MCF 10A (cell line): ENCODE measurements around the gene IGFLR1. TPM values are rescaled to one million over a fixed set of nuclear protein-coding genes. Genes with fewer than 3 reads are reported as not detected.

ENCODE experiments used
- BruUV-seq: library from RNA; stranded (reverse); fragments of 400-500 nt; replicated peaks from 2 replicates; lab custom pipeline; 2021; lab: Mats Ljungman, UMichigan
- CTCF ChIA-PET: fragments of 300-600 bp; sonication (Branson Sonifier 250); formaldehyde crosslinking; extraction: SDS; loops from one replicate; lab custom pipeline; 2021; ENCODE audit warnings: antibody characterized with exemption, inconsistent platforms; lab: Yijun Ruan, JAX
- POLR2A ChIA-PET: fragments of 300-600, 350-650 bp; sonication (Branson Sonifier 250); formaldehyde crosslinking; extraction: SDS; loops from one replicate; lab custom pipeline; 2020; ENCODE audit warnings: antibody characterized with exemption, inconsistent platforms; lab: Yijun Ruan, JAX
- DNase-seq: peaks from one replicate; pipeline ENCODE4 v3.0.0-alpha.2; 2018; ENCODE audit not compliant: unreplicated experiment
- H3K27ac Mint-ChIP-seq: one replicate; pipeline ENCODE4 v1.8.0; 2022; ENCODE audit warnings: mild to moderate bottlenecking, low read depth, mixed read lengths; ENCODE audit not compliant: unreplicated experiment
- H3K27me3 Mint-ChIP-seq: one replicate; pipeline ENCODE4 v1.8.0; 2022; ENCODE audit warnings: mixed read lengths; ENCODE audit not compliant: insufficient read depth, unreplicated experiment
- H3K36me3 Mint-ChIP-seq: one replicate; pipeline ENCODE4 v1.8.0; 2022; ENCODE audit warnings: mild to moderate bottlenecking, moderate library complexity, mixed read lengths; ENCODE audit not compliant: insufficient read depth, unreplicated experiment
- H3K4me1 Mint-ChIP-seq: one replicate; pipeline ENCODE4 v1.8.0; 2022; ENCODE audit warnings: mixed read lengths; ENCODE audit not compliant: insufficient read depth, unreplicated experiment
- H3K4me3 Mint-ChIP-seq: one replicate; pipeline ENCODE4 v1.8.0; 2022; ENCODE audit warnings: mild to moderate bottlenecking, moderate library complexity, mixed read lengths; ENCODE audit not compliant: unreplicated experiment
- H3K9me3 Mint-ChIP-seq: one replicate; pipeline ENCODE4 v1.8.0; 2022; ENCODE audit warnings: mixed read lengths; ENCODE audit not compliant: unreplicated experiment
- intact Hi-C: fragments of 100-400 bp; cut with micrococcal nuclease; formaldehyde crosslinking; loops from 2 replicates; pipeline ENCODE4 v1.14.1; 2022
- total RNA-seq: library from RNA; stranded (reverse); gene quantifications from 2 replicates; pipeline ENCODE4 v1.2.3, GENCODE V29; 2022
- TF ChIP-seq, protein P1 (sequence below): fragments of 200-600 bp; IDR thresholded peaks from one replicate; pipeline ENCODE4 v1.8.0; 2022; ENCODE audit warnings: antibody characterized with exemption, mild to moderate bottlenecking; ENCODE audit not compliant: unreplicated experiment

Gene IGFLR1
- total RNA-seq, 1 experiment from 2014 or later = 4.2 TPM

DNA sequence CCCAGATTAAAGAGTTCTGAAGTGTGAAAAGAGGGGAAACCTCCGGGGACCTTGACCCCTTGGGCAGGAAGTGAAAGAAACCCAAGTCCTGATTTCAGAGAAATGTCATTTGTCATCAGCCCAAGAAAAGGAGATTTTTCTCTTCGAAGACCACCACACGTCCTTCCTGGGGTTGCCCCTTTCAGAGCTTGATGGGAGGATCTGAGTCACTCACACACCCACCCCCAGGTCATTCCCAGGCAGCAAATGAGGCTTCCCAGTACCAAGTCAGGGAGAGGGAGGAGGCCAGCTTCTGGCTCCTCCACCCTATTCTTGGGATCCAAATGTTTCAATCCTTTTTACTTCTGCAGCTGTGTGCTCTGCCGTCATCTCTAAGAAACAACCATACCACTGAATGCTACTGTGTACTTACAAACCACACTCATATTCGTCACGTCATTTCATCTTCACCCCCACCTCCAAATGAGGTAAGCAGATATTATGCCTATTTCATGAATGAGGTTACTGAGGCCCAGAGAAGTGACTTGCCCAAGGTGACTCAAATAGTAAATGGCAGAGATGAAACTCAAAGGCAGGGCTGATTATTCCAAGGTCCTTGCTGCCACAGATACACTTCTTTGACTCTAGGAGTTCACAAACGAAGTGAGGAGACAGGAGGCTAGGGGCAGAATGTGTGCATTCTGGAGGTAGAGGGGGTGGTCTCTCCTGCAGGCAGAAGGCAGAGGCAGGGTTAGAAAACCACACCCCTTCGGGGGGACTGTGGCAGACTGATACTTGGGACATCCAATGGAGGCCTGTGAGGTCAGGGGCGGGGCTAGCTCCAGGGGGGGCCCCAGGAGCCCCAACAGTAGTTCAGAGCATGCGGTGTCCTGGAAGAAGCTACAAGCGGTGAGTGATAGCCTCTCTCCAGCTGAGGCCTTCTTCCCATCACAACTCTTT, 29.4 kb downstream of the IGFLR1 start:
- H3K27me3 Mint-ChIP-seq = no peaks in the 10 kb centered on the region
- intact Hi-C loops = no loop called here
- peaks cover 13% of the 10 kb centered on the region for H3K4me1 Mint-ChIP-seq
- ChIA-PET CTCF (interaction anchor here (0.6 to 1.8 kb wide), 6 partner anchors 18 to 264 kb away, joined by 3 to 6 read pairs (median 4); partner anchors contain the start of gene COX6B1), POLR2A (interaction anchor here (1.0 to 1.3 kb wide), 3 partner anchors 19 to 163 kb away, joined by 3 read pairs; no protein-coding TSS in a partner anchor)
- H3K9me3 Mint-ChIP-seq = no peaks in the 10 kb centered on the region
- no peak overlapping the region for H3K27ac Mint-ChIP-seq
- no peaks in the 10 kb centered on the region for H3K36me3 Mint-ChIP-seq
- TF ChIP-seq, protein P1, sequence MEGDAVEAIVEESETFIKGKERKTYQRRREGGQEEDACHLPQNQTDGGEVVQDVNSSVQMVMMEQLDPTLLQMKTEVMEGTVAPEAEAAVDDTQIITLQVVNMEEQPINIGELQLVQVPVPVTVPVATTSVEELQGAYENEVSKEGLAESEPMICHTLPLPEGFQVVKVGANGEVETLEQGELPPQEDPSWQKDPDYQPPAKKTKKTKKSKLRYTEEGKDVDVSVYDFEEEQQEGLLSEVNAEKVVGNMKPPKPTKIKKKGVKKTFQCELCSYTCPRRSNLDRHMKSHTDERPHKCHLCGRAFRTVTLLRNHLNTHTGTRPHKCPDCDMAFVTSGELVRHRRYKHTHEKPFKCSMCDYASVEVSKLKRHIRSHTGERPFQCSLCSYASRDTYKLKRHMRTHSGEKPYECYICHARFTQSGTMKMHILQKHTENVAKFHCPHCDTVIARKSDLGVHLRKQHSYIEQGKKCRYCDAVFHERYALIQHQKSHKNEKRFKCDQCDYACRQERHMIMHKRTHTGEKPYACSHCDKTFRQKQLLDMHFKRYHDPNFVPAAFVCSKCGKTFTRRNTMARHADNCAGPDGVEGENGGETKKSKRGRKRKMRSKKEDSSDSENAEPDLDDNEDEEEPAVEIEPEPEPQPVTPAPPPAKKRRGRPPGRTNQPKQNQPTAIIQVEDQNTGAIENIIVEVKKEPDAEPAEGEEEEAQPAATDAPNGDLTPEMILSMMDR = no peak
- H3K4me3 Mint-ChIP-seq = no peak overlapping the region
- BruUV-seq = no TSS peak
- DNase-seq = no peak

DNA sequence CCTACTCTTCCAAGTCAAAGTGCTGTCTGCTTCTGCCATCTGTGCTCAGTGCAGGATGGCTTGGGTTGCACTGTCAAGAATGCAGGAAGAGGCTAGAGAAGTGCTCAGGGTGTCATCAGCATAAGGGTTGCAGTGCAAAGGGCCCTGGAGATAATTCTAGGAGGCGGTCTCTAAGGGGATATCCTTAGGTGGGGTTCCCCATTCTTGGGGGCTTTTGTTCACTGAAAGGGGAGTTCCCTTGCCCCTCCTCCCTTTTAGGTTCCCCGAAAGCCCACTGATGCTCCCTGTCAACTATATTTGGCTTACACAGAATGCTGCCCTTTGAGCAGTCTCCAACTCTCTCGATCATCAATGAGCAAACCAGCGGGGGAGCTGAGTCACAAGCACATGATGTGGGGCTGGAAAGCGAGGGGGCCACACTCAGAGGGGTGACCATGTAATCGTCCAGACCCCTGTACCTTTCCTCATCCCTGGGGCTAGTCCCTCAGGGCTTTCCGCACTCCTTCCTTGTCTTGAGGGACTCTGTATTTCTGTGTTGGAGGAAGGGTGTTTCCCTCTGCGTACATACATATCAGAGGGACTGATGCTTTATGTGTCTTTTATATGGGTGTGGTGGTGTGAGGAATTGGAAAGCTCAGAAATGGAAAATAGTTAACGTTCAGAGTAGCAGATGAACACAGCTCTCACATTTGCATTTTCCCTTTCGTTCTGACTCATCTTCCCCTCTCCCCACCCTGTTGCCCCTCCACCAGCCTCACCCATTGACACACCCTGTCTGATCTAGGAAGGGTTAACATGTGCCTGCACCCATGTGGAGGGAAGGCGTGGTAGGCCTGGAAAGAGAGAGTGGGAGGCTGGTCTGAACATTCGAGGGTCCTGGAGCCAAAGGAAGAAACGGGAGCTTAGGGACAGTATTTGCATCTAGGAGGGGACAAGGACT, 31.2 kb downstream of the IGFLR1 start:
- Mint-ChIP-seq H3K27ac (no peak overlapping the region), H3K4me1 (peaks cover 5% of the 10 kb centered on the region), H3K9me3 (no peaks in the 10 kb centered on the region), H3K27me3 (no peaks in the 10 kb centered on the region), H3K4me3 (no peak overlapping the region), H3K36me3 (no peaks in the 10 kb centered on the region)
- TF ChIP-seq, protein P1 = no peak
- BruUV-seq = no TSS peak
- intact Hi-C loops = no loop called here
- ChIA-PET CTCF (interaction anchor here (0.6 to 1.8 kb wide), 4 partner anchors 14 to 163 kb away, joined by 3 to 6 read pairs (median 4); no protein-coding TSS in a partner anchor), POLR2A (interaction anchor here (1.0 to 1.3 kb wide), 2 partner anchors 17 to 29 kb away, joined by 3 read pairs; no protein-coding TSS in a partner anchor)
- DNase-seq = no peak

DNA sequence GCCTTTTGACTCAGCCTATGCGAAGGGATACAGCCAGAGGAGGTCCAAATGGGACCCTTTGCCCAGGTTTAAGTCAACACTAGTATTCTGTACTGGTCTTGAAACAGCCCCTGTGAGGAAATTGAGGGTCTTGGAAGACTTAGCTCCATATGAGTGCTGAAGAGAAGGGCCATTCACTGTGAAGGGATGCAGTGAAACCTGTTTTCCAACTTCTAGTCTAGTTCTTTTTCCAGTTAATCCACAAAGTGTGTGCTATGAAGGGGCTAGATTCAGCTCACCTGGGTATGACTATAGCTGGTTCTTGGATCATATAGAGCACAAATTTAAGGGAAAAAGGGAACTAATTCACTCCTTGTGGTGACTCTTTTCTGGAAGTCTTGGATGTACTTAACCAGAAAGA, 33.9 kb downstream of the IGFLR1 start:
- no TSS peak for BruUV-seq
- Mint-ChIP-seq H3K36me3 (no peaks in the 10 kb centered on the region), H3K9me3 (no peaks in the 10 kb centered on the region), H3K27me3 (no peaks in the 10 kb centered on the region), H3K4me3 (no peak overlapping the region), H3K4me1 (peaks cover 4% of the 10 kb centered on the region), H3K27ac (no peak overlapping the region)
- TF ChIP-seq, protein P1 = no peak
- CTCF ChIA-PET = interaction anchor here (0.7 to 1.7 kb wide), 5 partner anchors 12 to 224 kb away, joined by 3 to 5 read pairs (median 3); no protein-coding TSS in a partner anchor
- intact Hi-C loops = no loop called here
- POLR2A ChIA-PET = no interaction called here
- DNase-seq = no peak
